COLO668 (cell line): Measurements from ENCODE around the gene ZNF555.
"Not testable (repeated sequence)": the region's sequence is repeated elsewhere in the genome, so short reads cannot be mapped to it uniquely, and the experiment has no call there.

Experiments
- DNase-seq: peaks from one replicate; lab custom pipeline; 2025; ENCODE audit not compliant: unreplicated experiment; lab: John Stamatoyannopoulos, UW

The ZNF555 gene

GRCh38 chr19:2840794-2841791 is at the start of gene ZNF555:
ZNF555 (plus strand) TSS chr19:2841475; CDS start chr19:2841573, 98 bp downstream.
- peak; percentile 97 for DNase-seq

GRCh38 chr19:2791876-2792275 is 49.4 kb upstream of the ZNF555 start:
- no peak for DNase-seq

- not testable (repeated sequence) for DNase-seq
Measured at GRCh38 chr19:2792666-2793065, 48.6 kb upstream of the ZNF555 start.

GRCh38 chr19:2793126-2793525 is 48.1 kb upstream of the ZNF555 start:
- no peak for DNase-seq

- DNase-seq: no peak
Measured at GRCh38 chr19:2793577-2793976, 47.7 kb upstream of the ZNF555 start.

GRCh38 chr19:2795827-2796658 is 45.2 kb upstream of the ZNF555 start:
- no peak for DNase-seq

- DNase-seq: no peak
Measured at GRCh38 chr19:2796659-2797266, 44.5 kb upstream of the ZNF555 start.

GRCh38 chr19:2797280-2797679 is 44.0 kb upstream of the ZNF555 start:
- DNase-seq: no peak

GRCh38 chr19:2798158-2798685 is 43.1 kb upstream of the ZNF555 start:
- no peak for DNase-seq

- no peak for DNase-seq
Measured at GRCh38 chr19:2798733-2799132, 42.5 kb upstream of the ZNF555 start.

GRCh38 chr19:2799273-2800020 is 41.8 kb upstream of the ZNF555 start:
- no peak for DNase-seq

- DNase-seq: no peak
Measured at GRCh38 chr19:2800506-2800905, 40.8 kb upstream of the ZNF555 start.

GRCh38 chr19:2802826-2803225 is 38.4 kb upstream of the ZNF555 start:
- DNase-seq: no peak

- no peak for DNase-seq
Measured at GRCh38 chr19:2803486-2804155, 37.7 kb upstream of the ZNF555 start.

GRCh38 chr19:2804156-2805004 is 36.9 kb upstream of the ZNF555 start:
- no peak for DNase-seq

GRCh38 chr19:2805261-2805900 is 35.9 kb upstream of the ZNF555 start:
- no peak for DNase-seq

GRCh38 chr19:2805991-2806649 is 35.2 kb upstream of the ZNF555 start:
- no peak for DNase-seq
